Mesendoderm (in vitro differentiated cells): ENCODE results near the gene KRTAP12-1.
"Not testable (repeated sequence)": the region's sequence is repeated elsewhere in the genome, so short reads cannot be mapped to it uniquely, and the experiment has no call there.

ENCODE experiments used
- DNase-seq: peaks from one replicate; pipeline ENCODE4 v3.0.0; 2013
- H2AK5ac ChIP-seq: 2 replicates; pipeline ENCODE4 v1.6.1; 2013; ENCODE audit warnings: low read length, inconsistent platforms
- H2BK120ac ChIP-seq: 2 replicates; pipeline ENCODE4 v1.6.1; 2013; ENCODE audit warnings: low read depth, mild to moderate bottlenecking, low read length, moderate library complexity, mixed read lengths
- H2BK15ac ChIP-seq: replicated peaks from 2 replicates; pipeline ENCODE4 v1.6.1; 2013; ENCODE audit warnings: low read depth, mild to moderate bottlenecking, moderate library complexity
- H2BK5ac ChIP-seq: 2 replicates; pipeline ENCODE4 v1.6.1; 2013; ENCODE audit warnings: low read length, inconsistent platforms
- H3K18ac ChIP-seq: 2 replicates; pipeline ENCODE4 v1.6.1; 2013; ENCODE audit warnings: mild to moderate bottlenecking, low read length, mixed read lengths
- H3K23ac ChIP-seq: one replicate; pipeline ENCODE4 v1.6.1; 2013; ENCODE audit warnings: low read length
- H3K27ac ChIP-seq: 2 replicates; pipeline ENCODE4 v1.5.1; 2013; ENCODE audit warnings: low read depth, mild to moderate bottlenecking, inconsistent platforms, low read length, moderate library complexity
- H3K27me3 ChIP-seq: 2 replicates; pipeline ENCODE4 v1.6.1; 2013; ENCODE audit warnings: low read length, control low read depth, mild to moderate bottlenecking, inconsistent platforms; ENCODE audit not compliant: insufficient read depth, poor library complexity
- H3K36me3 ChIP-seq: 2 replicates; pipeline ENCODE4 v1.6.1; 2013; ENCODE audit warnings: low read length, inconsistent platforms; ENCODE audit not compliant: control insufficient read depth, insufficient read depth
- H3K4ac ChIP-seq: one replicate; pipeline ENCODE4 v1.6.1; 2013; ENCODE audit warnings: low read depth, mild to moderate bottlenecking, low read length, moderate library complexity
- H3K4me1 ChIP-seq: 2 replicates; pipeline ENCODE4 v1.6.1; 2013; ENCODE audit warnings: low read depth, low read length, inconsistent platforms; ENCODE audit not compliant: control insufficient read depth
- H3K4me2 ChIP-seq: 2 replicates; pipeline ENCODE4 v1.6.1; 2013; ENCODE audit warnings: low read length
- H3K4me3 ChIP-seq: 2 replicates; pipeline ENCODE4 v1.5.1; 2013; ENCODE audit warnings: mild to moderate bottlenecking, low read length
- H3K56ac ChIP-seq: one replicate; pipeline ENCODE4 v1.6.1; 2013; ENCODE audit warnings: low read length
- H3K79me1 ChIP-seq: 2 replicates; pipeline ENCODE4 v1.6.1; 2013; ENCODE audit warnings: low read length, inconsistent platforms
- H3K79me2 ChIP-seq: 2 replicates; pipeline ENCODE4 v1.6.1; 2013; ENCODE audit warnings: mild to moderate bottlenecking, low read length; ENCODE audit not compliant: control insufficient read depth, insufficient read depth
- H3K9ac ChIP-seq: 2 replicates; pipeline ENCODE4 v1.6.1; 2013; ENCODE audit warnings: low read length, inconsistent platforms
- H4K5ac ChIP-seq: one replicate; pipeline ENCODE4 v1.6.1; 2013; ENCODE audit warnings: low read length
- H4K8ac ChIP-seq: one replicate; pipeline ENCODE4 v1.6.1; 2013; ENCODE audit warnings: low read depth, mild to moderate bottlenecking, control low read depth, low read length, moderate library complexity
- WGBS: extraction: QIAGEN DNeasy Blood & Tissue Kit; methylation state at CpG from one replicate; pipeline ENCODE4 v1.1.7; 2013; ENCODE audit warnings: low lambda C conversion rate, missing lambda C conversion rate; ENCODE audit not compliant: insufficient coverage; ENCODE audit errors: extremely low coverage; 5-methylcytosine and 5-hydroxymethylcytosine counted together

The KRTAP12-1 gene

DNA sequence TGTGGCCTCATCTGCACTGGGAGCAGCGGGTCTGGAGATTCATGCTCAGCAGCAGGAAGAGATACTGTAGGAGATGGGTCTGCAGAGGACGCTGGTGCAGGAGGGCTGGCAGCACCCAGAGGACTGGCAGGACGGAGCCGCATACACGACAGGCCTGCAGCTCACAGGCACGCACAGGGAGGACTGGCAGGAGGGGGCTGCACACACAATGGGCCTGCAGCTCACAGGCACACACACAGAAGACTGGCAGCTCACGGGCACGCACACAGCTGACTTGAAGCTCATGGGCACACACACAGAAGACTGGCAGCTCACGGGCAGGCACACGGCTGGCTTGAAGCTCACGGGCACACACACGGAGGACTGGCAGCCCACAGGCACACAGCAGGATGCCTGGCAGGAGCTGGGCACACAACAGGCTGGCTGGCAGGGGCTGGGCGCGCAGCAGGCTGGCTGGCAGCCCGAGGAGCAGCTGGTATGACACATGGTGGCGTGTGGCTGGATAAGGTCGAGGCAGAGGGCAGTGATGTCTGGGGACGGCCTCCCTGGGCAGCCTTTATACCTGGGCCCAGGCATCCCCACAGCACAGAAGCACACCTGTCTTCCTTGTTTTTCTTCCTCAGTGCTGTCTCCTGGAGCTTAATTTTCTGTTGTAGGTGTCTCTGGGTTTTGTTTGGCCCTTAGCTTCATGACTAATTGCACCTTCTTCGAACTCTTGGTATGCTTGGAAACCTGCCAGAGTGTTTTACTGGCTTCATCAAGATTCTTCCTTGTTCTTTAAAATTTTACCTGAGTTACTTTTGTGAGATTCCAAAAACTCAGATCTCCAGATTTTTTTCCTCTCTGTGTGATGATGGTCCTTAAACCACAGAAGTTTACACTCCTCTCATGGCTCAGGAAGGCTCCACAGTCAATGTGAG, 15.3 kb downstream of the KRTAP12-1 start, which contains the start of gene KRTAP12-2:
KRTAP12-2 (minus strand) TSS at position 527 of the 920 bp plus-strand sequence; CDS start at position 486, 41 bp downstream.
- Histone ChIP-seq H3K4me2 (no peak within 1 kb of the TSS), H4K5ac (no peak within 1 kb of the TSS), H3K36me3 (no peaks in the 10 kb centered on the region), H3K56ac (no peak within 1 kb of the TSS), H3K18ac (no peak within 1 kb of the TSS), H3K4ac (no peak within 1 kb of the TSS), H2BK120ac (no peak within 1 kb of the TSS), H3K27ac (no peak within 1 kb of the TSS), H3K27me3 (no peaks in the 10 kb centered on the region), H3K9ac (no peak within 1 kb of the TSS), H3K79me1 (no peaks in the 10 kb centered on the region), H2AK5ac (no peak within 1 kb of the TSS), H3K23ac (no peak within 1 kb of the TSS), H2BK5ac (no peak within 1 kb of the TSS), H3K4me3 (no peak within 1 kb of the TSS), H2BK15ac (no peak within 1 kb of the TSS), H3K4me1 (no peaks in the 10 kb centered on the region), H3K79me2 (no peaks in the 10 kb centered on the region), H4K8ac (no peak within 1 kb of the TSS)
- WGBS: no CpG with 5 or more reads among the region's 19 CpGs
- no peak for DNase-seq

DNA sequence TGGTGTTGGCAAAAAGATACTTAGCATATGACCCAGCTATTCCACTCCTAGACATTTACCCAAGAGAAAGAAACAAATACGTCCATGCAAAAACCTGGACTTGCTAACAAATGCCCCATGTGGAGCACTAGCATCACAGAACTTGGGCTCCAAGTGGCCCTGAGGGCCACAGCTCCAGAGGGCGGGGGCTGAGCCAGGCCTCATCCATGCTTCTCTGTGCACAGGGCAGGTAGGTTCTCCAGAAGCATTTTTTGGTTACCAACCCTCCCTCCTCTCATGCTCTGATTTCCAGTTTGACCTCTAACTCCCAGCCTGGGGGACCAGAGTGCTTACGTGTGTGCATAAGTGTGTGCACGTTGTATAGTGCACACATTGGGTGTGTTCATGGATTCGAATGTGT, 17.3 kb downstream of the KRTAP12-1 start:
- no peak overlapping the region for H2BK120ac ChIP-seq
- DNase-seq: no peak
- no peaks in the 10 kb centered on the region for H3K27me3 ChIP-seq
- H3K56ac ChIP-seq: no peak overlapping the region
- no peaks in the 10 kb centered on the region for H3K36me3 ChIP-seq
- H3K4me2 ChIP-seq: no peak overlapping the region
- no peak overlapping the region for H3K4me3 ChIP-seq
- H3K79me1 ChIP-seq: no peaks in the 10 kb centered on the region
- no peak overlapping the region for H2BK5ac ChIP-seq
- H3K9ac ChIP-seq: no peak overlapping the region
- no peak overlapping the region for H2BK15ac ChIP-seq
- no peak overlapping the region for H3K27ac ChIP-seq
- no peak overlapping the region for H3K18ac ChIP-seq
- no peak overlapping the region for H4K8ac ChIP-seq
- no peak overlapping the region for H3K4ac ChIP-seq
- H4K5ac ChIP-seq: no peak overlapping the region
- no peak overlapping the region for H2AK5ac ChIP-seq
- H3K23ac ChIP-seq: no peak overlapping the region
- no peaks in the 10 kb centered on the region for H3K4me1 ChIP-seq
- no CpG with 5 or more reads among the region's 5 CpGs for WGBS
- H3K79me2 ChIP-seq: no peaks in the 10 kb centered on the region

DNA sequence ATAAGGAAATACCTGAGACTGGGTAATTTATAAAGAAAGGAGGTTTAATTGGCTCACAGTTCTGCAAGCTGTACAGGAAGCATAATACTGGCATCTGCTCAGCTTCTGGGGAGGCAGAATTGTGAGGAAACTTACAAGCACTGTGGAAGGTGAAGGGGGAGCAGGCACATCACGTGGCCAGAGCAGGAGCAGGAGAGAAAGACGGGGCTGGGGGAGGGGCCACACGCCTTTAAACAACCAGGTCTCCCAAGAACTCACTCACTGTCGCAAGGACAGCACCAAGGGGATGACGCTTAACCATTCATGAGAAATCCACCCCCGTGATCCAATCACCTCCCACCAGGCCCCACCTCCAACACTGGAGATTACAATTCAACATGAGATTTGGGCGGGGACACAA, 20.4 kb downstream of the KRTAP12-1 start:
- peak; percentile 58 for DNase-seq
- not testable (repeated sequence) for H3K79me1 ChIP-seq, H3K9ac ChIP-seq, H3K4me1 ChIP-seq, H4K8ac ChIP-seq, H3K79me2 ChIP-seq, H2BK120ac ChIP-seq, H2AK5ac ChIP-seq, H2BK15ac ChIP-seq, H3K23ac ChIP-seq, H3K27me3 ChIP-seq, H4K5ac ChIP-seq, H3K27ac ChIP-seq, H3K56ac ChIP-seq, H2BK5ac ChIP-seq, H3K4me2 ChIP-seq, H3K4ac ChIP-seq, H3K36me3 ChIP-seq, H3K18ac ChIP-seq, H3K4me3 ChIP-seq
- no CpG with 5 or more reads among the region's 7 CpGs for WGBS

DNA sequence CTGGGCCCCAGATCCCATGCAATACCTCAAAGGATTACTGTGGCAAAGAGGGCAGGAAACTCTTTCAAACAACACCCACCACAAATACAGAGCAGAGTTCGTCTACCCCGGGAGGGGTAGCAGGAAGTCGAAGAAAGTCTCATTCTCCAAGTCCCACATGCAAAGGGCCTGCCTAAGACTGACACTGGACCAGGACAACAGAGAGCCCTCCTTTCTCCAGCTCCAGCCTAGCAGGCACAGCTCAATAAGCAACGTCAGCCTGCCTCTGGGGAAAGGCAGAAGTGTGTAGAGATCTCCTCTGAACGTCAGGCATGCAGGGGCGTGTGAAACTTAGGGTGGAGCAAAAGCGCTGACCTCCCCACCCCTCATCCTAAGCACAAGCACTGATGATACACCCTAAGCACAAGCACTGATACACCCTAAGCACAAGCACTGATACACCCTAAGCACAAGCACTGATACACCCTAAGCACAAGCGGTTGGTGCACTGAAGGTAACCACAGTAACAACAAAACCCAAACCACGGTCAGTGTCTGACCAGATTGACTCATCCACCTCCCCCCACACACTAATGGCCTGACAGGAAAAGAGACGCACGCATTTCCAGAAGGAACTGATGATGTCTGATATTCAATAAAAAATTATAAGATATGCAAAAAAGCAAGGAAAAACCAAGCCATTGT, 22.9 kb downstream of the KRTAP12-1 start:
- Histone ChIP-seq H2BK120ac (no peak overlapping the region), H3K27ac (no peak overlapping the region), H3K27me3 (no peaks in the 10 kb centered on the region), H3K4me1 (peaks cover 2% of the 10 kb centered on the region), H3K4ac (no peak overlapping the region), H3K4me2 (no peak overlapping the region), H3K79me1 (no peaks in the 10 kb centered on the region), H3K23ac (no peak overlapping the region), H2BK15ac (no peak overlapping the region), H4K8ac (no peak overlapping the region), H2BK5ac (no peak overlapping the region), H3K9ac (no peak overlapping the region), H3K18ac (no peak overlapping the region), H3K79me2 (no peaks in the 10 kb centered on the region), H3K36me3 (no peaks in the 10 kb centered on the region), H4K5ac (no peak overlapping the region), H3K4me3 (no peak overlapping the region), H2AK5ac (peak overlapping the region; percentile 82), H3K56ac (peak overlapping the region; percentile 70)
- DNase-seq: no peak
- no CpG with 5 or more reads among the region's 11 CpGs for WGBS

DNA sequence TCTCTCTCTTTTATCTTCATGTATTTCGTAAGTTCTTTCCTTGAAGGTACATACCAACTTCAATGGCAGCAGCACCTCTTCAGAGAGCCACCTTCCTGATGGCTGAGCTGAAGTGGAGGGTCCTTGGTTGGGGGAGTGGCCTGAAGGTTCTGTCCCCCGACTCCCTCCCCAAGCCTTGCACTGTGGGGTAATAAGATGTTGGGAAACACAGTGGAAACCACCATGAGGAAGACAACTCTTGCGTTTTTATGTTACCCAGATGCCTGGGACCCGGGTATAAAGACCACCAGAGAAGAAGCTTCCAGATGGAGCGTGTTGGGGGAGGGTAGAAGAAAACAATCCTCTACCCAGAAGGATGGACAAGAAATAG, 23.4 kb downstream of the KRTAP12-1 start:
- no peak overlapping the region for H4K5ac ChIP-seq
- no peaks in the 10 kb centered on the region for H3K36me3 ChIP-seq
- H3K27me3 ChIP-seq: no peaks in the 10 kb centered on the region
- H3K23ac ChIP-seq: no peak overlapping the region
- no peak overlapping the region for H4K8ac ChIP-seq
- no peak overlapping the region for H2AK5ac ChIP-seq
- H3K4ac ChIP-seq: no peak overlapping the region
- no peak overlapping the region for H3K56ac ChIP-seq
- H3K18ac ChIP-seq: no peak overlapping the region
- no peak overlapping the region for H2BK120ac ChIP-seq
- H2BK15ac ChIP-seq: no peak overlapping the region
- peaks cover 2% of the 10 kb centered on the region for H3K4me1 ChIP-seq
- WGBS: no CpG with 5 or more reads among the region's 5 CpGs
- no peak overlapping the region for H3K27ac ChIP-seq
- H3K9ac ChIP-seq: no peak overlapping the region
- no peaks in the 10 kb centered on the region for H3K79me1 ChIP-seq
- no peak for DNase-seq
- H3K79me2 ChIP-seq: no peaks in the 10 kb centered on the region
- no peak overlapping the region for H3K4me3 ChIP-seq
- H2BK5ac ChIP-seq: no peak overlapping the region
- no peak overlapping the region for H3K4me2 ChIP-seq
